ENCODE results near the gene FAM229A. TPM values are rescaled to one million over a fixed set of nuclear protein-coding genes. Genes with fewer than 3 reads are reported as not detected.
"Not testable (repeated sequence)": the region's sequence is repeated elsewhere in the genome, so short reads cannot be mapped to it uniquely, and the experiment has no call there.

FAM229A gene
- total RNA-seq, 3 donors from 2014 or later: 8.5 to 12.9 (median 9.2) TPM

GRCh38 chr1:32400876-32401631 lies 38.8 kb upstream of the FAM229A start:
- H3K9me3 ChIP-seq: no peaks in the 10 kb centered on the region
- no peaks in the 10 kb centered on the region for H3K4me1 ChIP-seq (ENCODE audit: low read depth)
- DNase-seq (peak; percentile 83 to 88 (median 86)), ATAC-seq (peak; percentile 99)
- no peak overlapping the region for H3K4me3 ChIP-seq
- TF ChIP-seq, protein P1, sequence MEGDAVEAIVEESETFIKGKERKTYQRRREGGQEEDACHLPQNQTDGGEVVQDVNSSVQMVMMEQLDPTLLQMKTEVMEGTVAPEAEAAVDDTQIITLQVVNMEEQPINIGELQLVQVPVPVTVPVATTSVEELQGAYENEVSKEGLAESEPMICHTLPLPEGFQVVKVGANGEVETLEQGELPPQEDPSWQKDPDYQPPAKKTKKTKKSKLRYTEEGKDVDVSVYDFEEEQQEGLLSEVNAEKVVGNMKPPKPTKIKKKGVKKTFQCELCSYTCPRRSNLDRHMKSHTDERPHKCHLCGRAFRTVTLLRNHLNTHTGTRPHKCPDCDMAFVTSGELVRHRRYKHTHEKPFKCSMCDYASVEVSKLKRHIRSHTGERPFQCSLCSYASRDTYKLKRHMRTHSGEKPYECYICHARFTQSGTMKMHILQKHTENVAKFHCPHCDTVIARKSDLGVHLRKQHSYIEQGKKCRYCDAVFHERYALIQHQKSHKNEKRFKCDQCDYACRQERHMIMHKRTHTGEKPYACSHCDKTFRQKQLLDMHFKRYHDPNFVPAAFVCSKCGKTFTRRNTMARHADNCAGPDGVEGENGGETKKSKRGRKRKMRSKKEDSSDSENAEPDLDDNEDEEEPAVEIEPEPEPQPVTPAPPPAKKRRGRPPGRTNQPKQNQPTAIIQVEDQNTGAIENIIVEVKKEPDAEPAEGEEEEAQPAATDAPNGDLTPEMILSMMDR (IDR thresholded peaks at IDR 0.05): peak; percentile 89
- no peaks in the 10 kb centered on the region for H3K36me3 ChIP-seq (ENCODE audit: low read depth)
- intact Hi-C loops (cut with DNase I, micrococcal nuclease): no loop called here

- intact Hi-C loops (cut with DNase I, micrococcal nuclease): no loop called here
- Histone ChIP-seq H3K9me3 (no peaks in the 10 kb centered on the region), H3K4me3 (no peak overlapping the region), H3K4me1 (ENCODE audit: low read depth) (no peaks in the 10 kb centered on the region), H3K36me3 (ENCODE audit: low read depth) (no peaks in the 10 kb centered on the region)
- no peak for DNase-seq
- TF ChIP-seq, protein P1 (IDR thresholded peaks at IDR 0.05): no peak
- no peak for ATAC-seq
These were observed 37.6 kb upstream of the FAM229A start for GRCh38 chr1:32399843-32400242.

DNA sequence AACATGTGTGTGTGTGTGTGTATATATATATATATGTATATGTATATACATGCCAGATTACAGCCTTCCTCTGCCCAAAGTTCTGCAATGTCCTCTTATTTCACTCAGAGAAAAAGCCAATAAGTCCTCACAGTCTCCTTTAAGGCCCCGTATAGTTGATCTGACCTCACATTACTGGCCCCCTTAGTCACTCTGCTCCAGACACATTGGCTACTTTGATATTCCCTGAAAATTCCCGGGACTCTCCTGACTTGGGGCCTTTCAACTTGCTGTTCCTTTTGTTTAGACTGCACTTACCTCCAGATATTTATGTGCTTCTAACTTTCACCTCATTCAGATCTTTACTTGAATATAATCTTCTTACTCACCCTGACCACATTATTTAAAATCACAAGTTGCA lies 36.1 kb upstream of the FAM229A start:
- no peak for DNase-seq
- TF ChIP-seq, protein P1 (IDR thresholded peaks at IDR 0.05): no peak
- intact Hi-C loops (cut with DNase I, micrococcal nuclease): no loop called here

GRCh38 chr1:32396524-32396923 lies 34.2 kb upstream of the FAM229A start:
- H3K36me3 ChIP-seq (ENCODE audit: low read depth); ATAC-seq; intact Hi-C loops (cut with DNase I, micrococcal nuclease); DNase-seq; H3K9me3 ChIP-seq; H3K4me3 ChIP-seq: not testable (repeated sequence)
- peaks cover 11% of the 10 kb centered on the region for H3K4me1 ChIP-seq (ENCODE audit: low read depth)

More for the DNA sequence above, 36.1 kb upstream of the FAM229A start:
- H3K4me1 ChIP-seq (ENCODE audit: low read depth): peaks cover 1% of the 10 kb centered on the region
- no peak for ATAC-seq
- no peaks in the 10 kb centered on the region for H3K36me3 ChIP-seq (ENCODE audit: low read depth)
- no peaks in the 10 kb centered on the region for H3K9me3 ChIP-seq
- H3K4me3 ChIP-seq: no peak overlapping the region

DNA sequence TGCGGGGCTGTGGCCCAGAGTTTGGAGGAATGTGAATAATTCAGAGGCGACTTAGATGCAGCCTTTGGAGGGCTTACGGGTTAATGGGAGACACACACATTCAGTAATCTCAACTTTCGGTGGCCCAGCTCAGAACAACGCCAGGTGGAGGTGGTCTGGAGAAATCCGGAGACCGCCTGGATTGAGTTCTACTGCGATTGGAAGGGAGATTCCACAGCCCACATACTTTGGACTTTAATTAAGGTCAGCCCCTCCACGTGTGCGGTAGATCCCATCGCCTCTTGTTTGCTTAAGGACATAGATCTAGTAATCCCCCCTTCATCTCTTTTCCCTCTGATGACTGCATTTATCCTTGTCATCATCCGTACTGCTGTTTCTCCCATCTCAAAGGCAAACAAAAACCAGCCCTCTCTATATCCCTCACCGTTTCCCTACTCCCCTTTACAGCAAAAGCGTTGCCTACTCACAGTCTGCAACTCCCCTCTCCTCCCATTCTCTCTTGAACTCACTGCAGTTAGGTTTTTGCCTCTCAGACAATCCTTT lies 32.7 kb upstream of the FAM229A start:
- peaks cover 11% of the 10 kb centered on the region for H3K4me1 ChIP-seq (ENCODE audit: low read depth)
- DNase-seq: no peak
- intact Hi-C loops (cut with DNase I, micrococcal nuclease): no loop called here
- H3K36me3 ChIP-seq (ENCODE audit: low read depth): no peaks in the 10 kb centered on the region
- TF ChIP-seq, protein P1 (IDR thresholded peaks at IDR 0.05): no peak
- peak overlapping the region; percentile 48 for H3K4me3 ChIP-seq
- H3K9me3 ChIP-seq: no peaks in the 10 kb centered on the region
- peak; percentile 5 for ATAC-seq

DNA sequence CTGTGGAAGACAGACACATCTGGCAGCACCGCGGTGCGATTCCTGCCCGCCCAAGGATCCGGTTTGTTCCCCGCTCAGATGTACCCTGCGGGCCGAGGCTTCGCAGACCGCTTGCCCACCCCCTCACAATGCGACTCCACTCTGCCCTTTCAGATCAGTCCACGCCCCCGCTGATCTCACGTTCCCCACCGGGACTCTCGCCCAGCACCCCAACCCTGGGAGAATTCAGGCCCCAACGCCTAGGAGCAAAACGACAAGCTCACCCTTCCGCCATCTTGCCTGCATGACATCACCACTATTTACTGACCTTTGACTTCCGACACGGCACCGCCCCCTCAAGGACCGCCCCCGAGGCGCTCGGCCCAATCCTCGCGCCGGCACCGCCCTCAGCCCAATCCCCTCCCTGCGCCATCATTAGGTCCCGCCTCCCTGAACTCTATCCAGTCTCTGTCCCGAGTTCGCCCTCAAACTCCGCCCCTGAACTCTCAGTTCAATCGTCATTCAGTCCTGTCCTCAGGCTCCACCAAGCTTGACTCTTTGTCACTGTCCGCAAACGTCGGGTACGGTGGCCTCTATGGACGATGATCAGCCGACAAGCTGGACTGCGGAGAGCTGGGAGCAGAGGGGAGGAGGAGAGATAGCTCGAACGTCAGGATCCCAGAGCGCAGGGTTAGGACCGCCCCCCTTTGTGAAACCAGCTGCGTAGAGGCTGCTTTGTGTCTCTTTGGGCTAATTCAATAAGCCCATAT lies 32.0 kb upstream of the FAM229A start, which contains the start of gene BSDC1:
Gene BSDC1, minus strand, starts transcription at position 301 of the 749 bp plus-strand sequence. Its CDS starts 27 bp downstream, at position 274.
- Histone ChIP-seq H3K4me3 (peak within 1 kb of the TSS; percentile 48), H3K4me1 (ENCODE audit: low read depth) (peaks cover 11% of the 10 kb centered on the region), H3K36me3 (ENCODE audit: low read depth) (no peaks in the 10 kb centered on the region), H3K9me3 (no peaks in the 10 kb centered on the region)
- intact Hi-C loops (cut with DNase I, micrococcal nuclease): no loop called here
- ATAC-seq (peak; percentile 98), DNase-seq (peak; percentile 98 to 99 (median 99))
- TF ChIP-seq, protein P1 (IDR thresholded peaks at IDR 0.05): no peak

All from mucosa of descending colon (tissue), 3 donors.